GM12865 (cell line): ENCODE measurements around the gene PPM1L.

ENCODE experiments used
- DNase-seq: peaks from one replicate; pipeline ENCODE4 v3.0.0; 2010; ENCODE audit warnings: low read depth
- H3K4me3 ChIP-seq: 2 replicates; pipeline ENCODE4 v1.5.1; 2011; ENCODE audit warnings: mild to moderate bottlenecking, low read depth, low read length, control low read depth
- CTCF ChIP-seq: IDR thresholded peaks from 2 replicates; pipeline ENCODE4 v1.5.1; 2011; ENCODE audit warnings: low read length, control low read depth, low read depth, inconsistent platforms; ENCODE audit not compliant: insufficient read depth; ENCODE audit errors: missing control alignments

Gene PPM1L

GRCh38 chr3:160790726-160791125, 34.7 kb downstream of the PPM1L start:
- no peak for TF ChIP-seq CTCF
- H3K4me3 ChIP-seq: no peak overlapping the region
- no peak for DNase-seq

- no peak for DNase-seq
- no peak overlapping the region for H3K4me3 ChIP-seq
- no peak for TF ChIP-seq CTCF
Measured at GRCh38 chr3:160792540-160792939, 36.5 kb downstream of the PPM1L start.

- no peak for DNase-seq
- no peak overlapping the region for H3K4me3 ChIP-seq
- no peak for TF ChIP-seq CTCF
Measured at GRCh38 chr3:160793722-160794252, 37.8 kb downstream of the PPM1L start.

- no peak for TF ChIP-seq CTCF
- no peak for DNase-seq
- no peak overlapping the region for H3K4me3 ChIP-seq
Measured at GRCh38 chr3:160796089-160796812, 40.2 kb downstream of the PPM1L start.

- H3K4me3 ChIP-seq: no peak overlapping the region
- no peak for DNase-seq
- no peak for TF ChIP-seq CTCF
Measured at GRCh38 chr3:160796813-160797164, 40.8 kb downstream of the PPM1L start.

- TF ChIP-seq CTCF: no peak
- no peak overlapping the region for H3K4me3 ChIP-seq
- DNase-seq: no peak
Measured at GRCh38 chr3:160797356-160797755, 41.3 kb downstream of the PPM1L start.
